Erythroblast (primary cell): ENCODE measurements around the gene TFB1M.

Experiments
- GATA1 ChIP-seq: IDR thresholded peaks from 2 replicates; pipeline ENCODE4 v1.6.1; 2011; ENCODE audit warnings: low read depth, mild to moderate bottlenecking, control low read depth, low read length, moderate library complexity
- POLR2A ChIP-seq: IDR thresholded peaks from 2 replicates; pipeline ENCODE4 v1.6.1; 2011; ENCODE audit warnings: mild to moderate bottlenecking, low read length

- TF ChIP-seq POLR2A (no peak), GATA1 (no peak)
Observed at GRCh38 chr6:155306958-155307357, 7.3 kb downstream of the TFB1M start.
